HG03469 (cell line): ENCODE results near the gene PCSK5.

ENCODE experiments used
- ATAC-seq: cut with Tn5 transposase; IDR thresholded peaks from one replicate; pipeline ENCODE4 v1.9.1; 2021; ENCODE audit warnings: mild to moderate bottlenecking, moderate library complexity, moderate number of reproducible peaks; ENCODE audit not compliant: unreplicated experiment

PCSK5 gene

GRCh38 chr9:76115396-76115795, 224.9 kb downstream of the PCSK5 start:
- no peak for ATAC-seq

- ATAC-seq, result no peak
These were observed 225.6 kb downstream of the PCSK5 start for GRCh38 chr9:76115982-76116646.

GRCh38 chr9:76116913-76117312, 226.4 kb downstream of the PCSK5 start:
- no peak for ATAC-seq

- no peak for ATAC-seq
These were observed 237.2 kb downstream of the PCSK5 start for GRCh38 chr9:76127637-76128036.

DNA sequence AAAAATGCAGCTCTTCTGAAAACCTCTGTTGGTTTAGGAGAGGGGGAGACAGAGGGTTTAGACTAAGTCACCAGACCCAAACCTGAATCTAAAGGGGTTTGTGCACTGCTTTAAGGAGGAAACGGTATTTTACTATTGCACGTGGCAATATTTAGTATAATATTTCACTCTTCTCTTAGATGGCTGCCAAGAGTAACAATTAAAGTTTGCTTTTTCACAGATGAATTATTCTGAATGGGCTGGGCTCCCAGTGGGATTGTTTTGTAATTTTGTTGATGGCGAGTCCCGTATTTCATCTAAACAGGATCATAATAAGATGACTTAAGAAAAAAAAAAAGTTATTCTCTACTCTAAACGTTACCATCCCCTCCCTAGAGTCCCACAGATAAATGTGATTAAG, 245.4 kb downstream of the PCSK5 start:
- ATAC-seq, result no peak

DNA sequence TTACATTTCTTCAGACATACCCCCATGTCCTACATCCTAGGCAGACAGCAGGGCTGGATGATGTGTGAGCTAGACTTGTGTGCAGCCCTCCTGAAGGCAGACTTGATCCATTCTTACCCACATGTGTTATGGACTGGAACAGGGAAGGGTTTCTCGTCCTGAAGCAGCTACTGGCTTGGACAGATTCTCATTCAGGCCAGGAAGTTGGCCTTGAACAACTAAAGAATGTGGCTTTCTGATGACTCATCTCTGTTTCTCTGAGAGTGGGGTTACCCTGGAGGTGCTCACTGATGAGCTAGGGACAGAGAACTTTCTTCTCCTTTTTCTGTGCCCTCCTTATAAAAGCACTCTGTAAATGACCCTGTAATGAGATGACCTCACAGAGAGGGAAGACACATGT, 246.5 kb downstream of the PCSK5 start:
- peak; percentile 89 for ATAC-seq

GRCh38 chr9:76137931-76138330, 247.5 kb downstream of the PCSK5 start:
- no peak for ATAC-seq

- ATAC-seq, result no peak
These were observed 247.9 kb downstream of the PCSK5 start for GRCh38 chr9:76138360-76138759.

- no peak for ATAC-seq
These were observed 253.4 kb downstream of the PCSK5 start for GRCh38 chr9:76143834-76144233.

GRCh38 chr9:76150013-76150412, 259.5 kb downstream of the PCSK5 start:
- no peak for ATAC-seq

DNA sequence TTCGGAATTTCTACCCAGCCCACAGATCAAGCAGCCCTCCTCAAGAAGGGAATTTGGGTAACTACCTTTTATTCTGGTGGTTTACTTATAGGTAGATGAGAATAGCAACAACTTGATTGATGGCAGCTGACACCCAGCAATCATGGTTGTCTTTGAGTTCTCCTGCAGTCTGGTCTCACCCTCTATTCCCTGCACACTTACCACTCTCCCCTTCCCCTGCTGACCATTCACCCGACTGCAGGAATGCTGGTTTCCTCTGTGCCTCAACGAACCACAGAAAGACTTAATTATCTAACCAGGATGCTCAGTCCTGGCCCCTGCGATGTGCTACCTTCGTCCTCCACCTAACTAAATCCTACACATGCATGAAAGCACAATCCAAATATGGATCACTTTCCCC, 260.8 kb downstream of the PCSK5 start:
- no peak for ATAC-seq

GRCh38 chr9:76153339-76153738, 262.9 kb downstream of the PCSK5 start:
- ATAC-seq, result no peak

DNA sequence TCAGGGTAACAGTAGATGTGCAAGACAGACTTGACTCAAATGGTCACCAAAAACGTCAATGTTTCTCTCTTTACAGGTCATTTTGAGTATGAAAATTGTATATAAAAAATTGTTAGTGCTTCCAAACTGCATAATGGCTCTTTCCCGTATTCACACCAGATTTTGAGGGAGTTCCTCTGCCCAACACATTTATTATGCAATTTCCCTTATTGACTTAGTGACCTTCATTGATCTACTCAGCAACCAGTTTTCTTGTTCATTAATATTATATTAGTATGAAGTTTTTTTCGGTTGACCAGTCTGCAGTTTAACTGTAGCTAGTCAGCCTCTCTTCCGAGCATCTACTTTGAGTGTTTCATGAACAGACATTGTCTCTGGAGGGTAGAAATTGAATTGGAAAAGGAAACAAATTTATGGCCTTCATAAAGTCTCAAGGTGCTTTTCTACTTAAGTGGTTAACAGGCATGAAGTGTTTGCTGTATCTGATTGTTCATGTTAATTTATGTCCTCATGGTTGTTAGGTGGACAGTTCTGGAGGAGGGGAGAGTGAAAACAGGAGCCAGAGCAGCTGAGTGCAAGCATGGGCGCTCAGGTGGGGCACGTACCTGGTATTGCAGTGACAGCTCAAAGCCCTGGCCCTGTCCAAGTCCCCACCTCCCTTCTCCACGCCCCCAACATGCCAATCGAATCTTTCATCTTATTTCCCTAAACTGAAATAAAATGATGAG, 263.6 kb downstream of the PCSK5 start:
- no peak for ATAC-seq

DNA sequence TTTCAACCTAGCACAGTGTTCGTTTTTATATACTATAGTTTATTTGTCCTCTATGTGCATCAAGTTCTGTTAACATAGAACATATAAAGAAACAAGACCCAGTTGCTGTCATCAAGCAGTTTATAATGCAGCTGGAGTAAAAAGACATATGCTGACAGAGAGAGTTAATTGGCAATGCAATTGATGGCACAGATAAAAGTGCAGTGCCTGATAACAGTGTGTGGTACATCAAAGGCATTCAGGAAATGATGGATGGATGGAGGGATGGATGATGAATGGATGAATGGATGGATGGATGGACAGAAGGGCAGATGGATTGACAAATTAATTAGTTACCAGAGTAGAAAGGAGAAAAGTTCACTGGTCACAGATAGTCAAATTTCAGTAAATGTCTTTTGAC, 264.9 kb downstream of the PCSK5 start:
- no peak for ATAC-seq

- no peak for ATAC-seq
These were observed 268.2 kb downstream of the PCSK5 start for GRCh38 chr9:76158713-76159112.

DNA sequence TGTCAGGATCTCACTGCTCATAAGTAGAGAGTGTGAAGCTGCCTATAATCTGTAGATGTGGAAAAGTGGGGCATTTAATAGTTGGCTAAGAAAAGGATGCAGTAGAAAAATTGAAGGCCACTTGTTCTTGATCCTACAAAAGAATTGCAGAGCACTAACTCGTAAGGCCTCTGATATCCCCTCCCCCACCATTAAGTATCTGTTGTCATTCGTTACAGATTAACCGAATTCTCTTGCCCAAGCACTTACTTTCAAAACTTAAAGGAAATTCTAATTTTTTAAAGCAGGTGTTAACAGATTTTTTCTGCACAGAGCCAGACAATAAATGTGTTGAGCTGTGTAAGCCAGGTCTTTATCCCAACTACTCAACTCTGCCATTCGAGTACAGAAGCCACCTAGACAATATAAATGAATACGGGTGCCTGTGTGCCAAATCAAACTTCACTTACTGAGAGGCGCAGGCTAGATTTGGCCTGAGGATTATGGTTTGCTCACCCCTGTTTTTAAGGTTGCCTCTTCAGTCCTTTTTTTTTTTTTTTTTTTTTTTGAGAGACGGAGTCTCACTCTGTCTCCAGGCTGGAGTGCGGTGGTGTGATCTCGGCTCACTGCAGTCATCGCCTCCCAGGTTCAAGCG, 268.9 kb downstream of the PCSK5 start:
- no peak for ATAC-seq

GRCh38 chr9:76161106-76161505, 270.6 kb downstream of the PCSK5 start:
- no peak for ATAC-seq

- no peak for ATAC-seq
These were observed 271.1 kb downstream of the PCSK5 start for GRCh38 chr9:76161541-76161940.

DNA sequence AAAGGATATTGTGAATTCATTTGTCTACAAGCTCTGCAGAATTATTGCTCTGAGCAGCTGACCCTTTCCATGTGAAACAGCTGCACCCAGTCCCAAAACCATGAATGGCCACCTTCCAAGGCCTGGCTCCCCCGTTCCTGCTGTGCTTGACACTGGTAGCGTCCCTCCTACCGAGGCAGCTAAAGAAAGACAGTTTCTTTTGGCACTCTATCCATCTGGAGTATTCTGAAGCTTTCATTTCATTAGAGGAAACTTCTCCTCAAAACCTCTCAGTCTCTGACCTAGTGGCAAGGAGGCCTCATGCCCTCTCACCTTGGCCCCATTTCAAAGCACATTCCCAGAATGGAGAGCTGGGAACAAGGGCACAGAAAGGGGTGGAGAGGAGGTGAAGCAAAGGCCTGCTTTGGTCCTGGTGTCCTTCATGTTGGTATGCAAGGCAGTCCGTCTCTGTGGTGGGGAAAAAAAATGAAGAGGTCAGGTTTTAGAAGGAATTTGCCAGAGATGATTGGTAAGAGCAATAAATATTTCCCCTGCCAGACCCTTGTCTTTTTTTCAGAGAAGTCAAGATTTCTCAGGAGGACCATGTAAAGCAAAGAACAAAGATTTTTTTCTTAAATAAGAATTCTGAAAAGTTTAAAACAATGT, 271.7 kb downstream of the PCSK5 start:
- no peak for ATAC-seq

- ATAC-seq, result no peak
These were observed 272.5 kb downstream of the PCSK5 start for GRCh38 chr9:76162751-76163500.

DNA sequence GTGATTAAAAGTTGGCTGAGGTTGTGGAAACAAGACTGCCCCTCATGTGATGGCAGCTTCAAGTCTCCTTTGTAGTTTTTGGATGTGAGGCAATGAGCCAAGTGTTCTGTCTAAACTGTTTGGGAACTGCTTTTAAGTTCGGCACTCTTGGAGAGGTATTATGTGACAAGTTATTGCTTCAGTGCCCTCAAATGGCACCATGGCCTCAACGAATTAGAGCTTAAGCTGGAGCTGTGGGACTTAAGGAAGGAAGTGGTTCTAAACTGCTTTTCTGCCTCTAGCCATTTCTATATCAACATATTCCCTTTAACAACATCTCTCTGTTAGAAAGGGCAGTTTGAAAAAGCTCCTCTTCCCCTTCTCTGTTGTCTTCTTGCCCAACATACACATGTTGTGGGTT, 276.1 kb downstream of the PCSK5 start:
- ATAC-seq, result no peak
